DND-41 (cell line): ENCODE data around the gene PICK1.
A peak's percentile ranks its signal among the peaks of the same experiment; 100 is the strongest.

Experiments
- ATAC-seq: fragments of 200-7000 bp; cut with Tn5 transposase; 3 replicates; pipeline ENCODE4 v1.9.1; 2021; ENCODE audit warnings: low read depth; ENCODE audit not compliant: insufficient read depth
- DNase-seq: peaks from one replicate; pipeline ENCODE4 v3.0.0-alpha.2; 2020
- H2AFZ ChIP-seq: 2 replicates; pipeline ENCODE4 v1.6.0; 2012; ENCODE audit warnings: low read depth, low read length
- H3K27ac ChIP-seq: 2 replicates; pipeline ENCODE4 v1.5.1; 2012; ENCODE audit warnings: low read length, inconsistent platforms
- H3K27me3 ChIP-seq: fragments of 200-600 bp; sonication (generic); 2 replicates; pipeline ENCODE4 v1.6.0; 2012; ENCODE audit warnings: low read length, mild to moderate bottlenecking, inconsistent platforms; ENCODE audit not compliant: insufficient read depth, poor library complexity
- H3K36me3 ChIP-seq: 2 replicates; pipeline ENCODE4 v1.5.1; 2012; ENCODE audit warnings: low read length, inconsistent platforms; ENCODE audit not compliant: insufficient read depth
- H3K4me1 ChIP-seq: 2 replicates; pipeline ENCODE4 v1.5.1; 2012; ENCODE audit warnings: mild to moderate bottlenecking, low read length; ENCODE audit not compliant: insufficient read depth
- H3K4me2 ChIP-seq: 2 replicates; pipeline ENCODE4 v1.6.0; 2012; ENCODE audit warnings: mild to moderate bottlenecking, moderate library complexity, low read length, inconsistent platforms; ENCODE audit not compliant: insufficient read depth
- H3K4me3 ChIP-seq, 2 experiments: fragments of 200-600 bp in 1 of 2; shearing (Covaris generic) in 1 of 2; 2 replicates each; pipeline ENCODE4 v1.5.1; 2012 to 2016; ENCODE audit warnings: inconsistent platforms in 2 of 2, low read length in 2 of 2, mild to moderate bottlenecking in 2 of 2, low read depth in 1 of 2, moderate library complexity in 1 of 2
- H3K79me2 ChIP-seq: 2 replicates; pipeline ENCODE4 v1.6.0; 2012; ENCODE audit warnings: low read length, inconsistent platforms; ENCODE audit not compliant: insufficient read depth
- H3K9ac ChIP-seq: 2 replicates; pipeline ENCODE4 v1.6.0; 2012; ENCODE audit warnings: low read depth, mild to moderate bottlenecking, inconsistent platforms, low read length, moderate library complexity
- H3K9me3 ChIP-seq: 2 replicates; pipeline ENCODE4 v1.5.1; 2012; ENCODE audit warnings: low read length, moderate library complexity, mild to moderate bottlenecking, inconsistent platforms; ENCODE audit not compliant: insufficient read depth, severe bottlenecking
- H4K20me1 ChIP-seq: 2 replicates; pipeline ENCODE4 v1.6.0; 2012; ENCODE audit warnings: low read length; ENCODE audit not compliant: insufficient read depth
- CTCF ChIP-seq: IDR thresholded peaks from 2 replicates; pipeline ENCODE4 v1.5.1; 2012; ENCODE audit warnings: borderline replicate concordance, low read length, moderate library complexity, mild to moderate bottlenecking; ENCODE audit not compliant: poor library complexity, severe bottlenecking; ENCODE audit errors: extremely low read depth
- EZH2 ChIP-seq: IDR thresholded peaks from 3 replicates; pipeline ENCODE4 v1.6.1; 2012; ENCODE audit warnings: borderline replicate concordance, low read depth, mild to moderate bottlenecking, moderate library complexity, low read length, inconsistent platforms; ENCODE audit not compliant: severe bottlenecking

PICK1 gene

GRCh38 chr22:38120359-38121110, 63.3 kb downstream of the PICK1 start:
- H3K36me3 ChIP-seq = peaks cover 19% of the 10 kb centered on the region
- no peak for ATAC-seq
- no peaks in the 10 kb centered on the region for H3K79me2 ChIP-seq
- H3K9me3 ChIP-seq = no peaks in the 10 kb centered on the region
- no peak overlapping the region for H3K27ac ChIP-seq
- H4K20me1 ChIP-seq = peaks cover 4% of the 10 kb centered on the region; the same call in 1 of the 2 replicates
- H3K4me3 ChIP-seq = no peak overlapping the region
- H3K27me3 ChIP-seq = no peaks in the 10 kb centered on the region
- TF ChIP-seq CTCF (no peak), EZH2 (no peak)
- peaks cover 14% of the 10 kb centered on the region for H3K4me1 ChIP-seq
- no peak overlapping the region for H3K9ac ChIP-seq
- no peak for DNase-seq
- no peak overlapping the region for H3K4me2 ChIP-seq
- no peak overlapping the region for H2AFZ ChIP-seq

- Histone ChIP-seq H3K79me2 (no peaks in the 10 kb centered on the region), H3K4me2 (no peak overlapping the region), H3K36me3 (peaks cover 32% of the 10 kb centered on the region), H3K4me3 (no peak overlapping the region), H3K9me3 (no peaks in the 10 kb centered on the region), H4K20me1 (peaks cover 4% of the 10 kb centered on the region; the same call in 1 of the 2 replicates), H3K27me3 (no peaks in the 10 kb centered on the region), H3K9ac (no peak overlapping the region), H3K27ac (no peak overlapping the region), H2AFZ (no peak overlapping the region), H3K4me1 (peaks cover 17% of the 10 kb centered on the region)
- no peak for ATAC-seq
- DNase-seq = peak; percentile 20
- TF ChIP-seq EZH2 (no peak), CTCF (no peak)
Measured at GRCh38 chr22:38122616-38123015, 65.4 kb downstream of the PICK1 start.

GRCh38 chr22:38124236-38124974, 67.2 kb downstream of the PICK1 start:
- Histone ChIP-seq H2AFZ (no peak overlapping the region), H3K27me3 (no peaks in the 10 kb centered on the region), H4K20me1 (peaks cover 8% of the 10 kb centered on the region; the same call in 1 of the 2 replicates), H3K4me1 (peaks cover 17% of the 10 kb centered on the region), H3K79me2 (no peaks in the 10 kb centered on the region), H3K27ac (peak overlapping the region; percentile 63; the same call in 1 of the 2 replicates), H3K36me3 (peaks cover 45% of the 10 kb centered on the region), H3K4me2 (no peak overlapping the region), H3K4me3 (no peak overlapping the region), H3K9ac (no peak overlapping the region; the same call in 1 of the 2 replicates), H3K9me3 (no peaks in the 10 kb centered on the region)
- DNase-seq = peak; percentile 66
- TF ChIP-seq EZH2 (no peak), CTCF (peak; percentile 22)
- ATAC-seq = peak; percentile 74
